GM23338 (cell line): Measurements from ENCODE around the gene CRK. TPM values are rescaled to one million over a fixed set of nuclear protein-coding genes. Genes with fewer than 3 reads are reported as not detected.

Experiments
- ATAC-seq: fragments of 200-7000 bp; cut with Tn5 transposase; 3 replicates; pipeline ENCODE4 v1.9.1; 2020
- DNase-seq: peaks from one replicate; pipeline ENCODE4 v3.0.0-alpha.2; 2015; ENCODE audit warnings: low spot score
- H2AFZ ChIP-seq: fragments of 200-600 bp; sonication (generic); 2 replicates; pipeline ENCODE4 v1.8.0; 2016; ENCODE audit warnings: antibody characterized with exemption, mild to moderate bottlenecking, moderate library complexity
- H3F3A ChIP-seq: fragments of 200-600 bp; sonication (generic); replicated peaks from 2 replicates; pipeline ENCODE4 v1.8.0; 2017; ENCODE audit warnings: antibody characterized with exemption, mixed run types, low read depth
- H3K27ac ChIP-seq: fragments of 200-600 bp; sonication (generic); 2 replicates; pipeline ENCODE4 v1.6.1; 2016; ENCODE audit warnings: low read depth
- H3K27me3 ChIP-seq: fragments of 200-600 bp; sonication (generic); 2 replicates; pipeline ENCODE4 v1.8.0; 2016; ENCODE audit warnings: mild to moderate bottlenecking, mixed run types, moderate library complexity; ENCODE audit not compliant: insufficient read depth
- H3K36me3 ChIP-seq: fragments of 200-600 bp; sonication (generic); 2 replicates; pipeline ENCODE4 v1.8.0; 2016; ENCODE audit warnings: mild to moderate bottlenecking; ENCODE audit not compliant: insufficient read depth
- H3K4me1 ChIP-seq: fragments of 200-600 bp; sonication (generic); 2 replicates; pipeline ENCODE4 v1.8.0; 2016; ENCODE audit warnings: mild to moderate bottlenecking, moderate library complexity; ENCODE audit not compliant: insufficient read depth
- H3K4me2 ChIP-seq: fragments of 200-600 bp; sonication (generic); 2 replicates; pipeline ENCODE4 v1.7.1; 2017; ENCODE audit warnings: mixed run types
- H3K4me3 ChIP-seq: fragments of 200-600 bp; sonication (generic); 2 replicates; pipeline ENCODE4 v1.6.1; 2016; ENCODE audit warnings: mixed run types
- H3K79me2 ChIP-seq: fragments of 200-600 bp; sonication (generic); replicated peaks from 2 replicates; pipeline ENCODE4 v1.8.0; 2017; ENCODE audit warnings: mild to moderate bottlenecking; ENCODE audit not compliant: insufficient read depth
- H3K9me2 ChIP-seq: fragments of 200-600 bp; sonication (generic); 2 replicates; pipeline ENCODE4 v1.8.0; 2017; ENCODE audit not compliant: insufficient read depth
- H4K20me1 ChIP-seq: fragments of 200-600 bp; sonication (generic); replicated peaks from 2 replicates; pipeline ENCODE4 v1.8.0; 2017; ENCODE audit warnings: mild to moderate bottlenecking; ENCODE audit not compliant: insufficient read depth
- H3K27ac Mint-ChIP-seq: 2 replicates; pipeline ENCODE4 v1.8.0; 2020; ENCODE audit warnings: inconsistent platforms, mild to moderate bottlenecking, moderate library complexity, mixed read lengths
- H3K27me3 Mint-ChIP-seq: 3 replicates; pipeline ENCODE4 v1.8.0; 2022; ENCODE audit warnings: low read depth, mild to moderate bottlenecking, moderate library complexity, mixed read lengths, inconsistent platforms; ENCODE audit not compliant: insufficient read depth, poor library complexity
- H3K36me3 Mint-ChIP-seq: 3 replicates; pipeline ENCODE4 v1.8.0; 2021; ENCODE audit warnings: low read depth, mild to moderate bottlenecking, inconsistent platforms, moderate library complexity, mixed read lengths
- H3K4me1 Mint-ChIP-seq: 3 replicates; pipeline ENCODE4 v1.8.0; 2020; ENCODE audit warnings: mild to moderate bottlenecking, inconsistent platforms, mixed read lengths
- H3K4me3 Mint-ChIP-seq: 3 replicates; pipeline ENCODE4 v1.8.0; 2021; ENCODE audit warnings: moderate library complexity, mild to moderate bottlenecking, inconsistent platforms, mixed read lengths
- H3K9me3 Mint-ChIP-seq: 3 replicates; pipeline ENCODE4 v1.8.0; 2020; ENCODE audit warnings: moderate library complexity, mild to moderate bottlenecking, inconsistent platforms, mixed read lengths
- CTCF ChIP-seq, 2 experiments: fragments of 200-600 bp in 1 of 2; sonication (generic) in 1 of 2; conservative IDR thresholded peaks; 2 replicates each; pipeline versions ENCODE4 v1.5.1 to v1.6.1; 2016 to 2017; ENCODE audit warnings: antibody characterized with exemption in 2 of 2, low read depth in 2 of 2, mild to moderate bottlenecking in 2 of 2, moderate library complexity in 1 of 2
- EZH2 ChIP-seq: fragments of 200-600 bp; sonication (generic); IDR thresholded peaks from one replicate; pipeline ENCODE4 v1.8.0; 2017; ENCODE audit warnings: antibody characterized with exemption, mild to moderate bottlenecking, low read depth; ENCODE audit not compliant: unreplicated experiment
- JUNB ChIP-seq: IDR thresholded peaks from one replicate; pipeline ENCODE4 v1.6.1; 2016; ENCODE audit warnings: antibody characterized with exemption; ENCODE audit not compliant: unreplicated experiment
- NANOG ChIP-seq: IDR thresholded peaks from 2 replicates; pipeline ENCODE4 v1.6.1; 2016; ENCODE audit warnings: antibody characterized with exemption, borderline replicate concordance
- POLR2AphosphoS5 ChIP-seq: IDR thresholded peaks from 2 replicates; pipeline ENCODE4 v1.6.1; 2016; ENCODE audit warnings: antibody characterized with exemption, low read depth
- REST ChIP-seq: IDR thresholded peaks from one replicate; pipeline ENCODE4 v1.6.1; 2018; ENCODE audit warnings: antibody characterized with exemption; ENCODE audit not compliant: unreplicated experiment
- ZNF114 ChIP-seq: fragments of 250-450 bp; sonication (Bioruptor Pico); IDR thresholded peaks from 2 replicates; pipeline ENCODE4 v1.5.0; 2020; ENCODE audit warnings: mild to moderate bottlenecking, moderate library complexity
- ZNF331 ChIP-seq: fragments of 250-450 bp; sonication (Bioruptor Pico); IDR thresholded peaks from 2 replicates; pipeline ENCODE4 v1.5.0; 2020; ENCODE audit warnings: low read depth, mild to moderate bottlenecking, moderate library complexity
- ZNF462 ChIP-seq: fragments of 250-450 bp; sonication (Bioruptor Pico); IDR thresholded peaks from 2 replicates; pipeline ENCODE4 v1.5.0; 2020; ENCODE audit warnings: mild to moderate bottlenecking, moderate library complexity
- polyA plus RNA-seq: library from polyadenylated mRNA; unstranded; fragments of >200 nt; fragmentation: Nextera tagmentation; extraction: Ambion mirVana; gene quantifications from 2 replicates; pipeline ENCODE4 v1.2.1, GENCODE V29; 2016
- total RNA-seq: library from RNA; depleted of rRNA; stranded (reverse); fragments of >200 nt; shearing (Covaris generic); gene quantifications from 2 replicates; pipeline ENCODE4 v1.2.3, GENCODE V29; 2014

The CRK gene
- total and polyA plus RNA-seq, 2 experiments from 2014 or later = 32.6 to 59.8 TPM

- H3K9me2 ChIP-seq = no peaks in the 10 kb centered on the region
- Mint-ChIP-seq H3K27me3 (peaks cover 12% of the 10 kb centered on the region), H3K4me3 (no peak overlapping the region), H3K36me3 (no peaks in the 10 kb centered on the region), H3K4me1 (peaks cover 16% of the 10 kb centered on the region), H3K27ac (no peak overlapping the region), H3K9me3 (no peaks in the 10 kb centered on the region; the same call in 2 of the 3 replicates)
- no peak overlapping the region for H3K4me3 ChIP-seq
- H3K36me3 ChIP-seq = no peaks in the 10 kb centered on the region
- H3K4me1 ChIP-seq = peaks cover under 1% of the 10 kb centered on the region; the same call in 1 of the 2 replicates
- H4K20me1 ChIP-seq = no peaks in the 10 kb centered on the region
- no peak overlapping the region for H2AFZ ChIP-seq
- H3K4me2 ChIP-seq = no peak overlapping the region
- H3K79me2 ChIP-seq = no peaks in the 10 kb centered on the region
- no peak for ATAC-seq
- TF ChIP-seq ZNF331 (CRISPR knock-in tag) (no peak), POLR2AphosphoS5 (no peak), EZH2 (no peak), CTCF (conservative IDR thresholded peaks at IDR 0.05; ENCODE audit: low read depth in 2 of 2) (no peak), ZNF462 (CRISPR knock-in tag) (no peak), REST (no peak), NANOG (no peak), JUNB (no peak), ZNF114 (CRISPR knock-in tag) (no peak)
- H3K27me3 ChIP-seq = peaks cover 8% of the 10 kb centered on the region
- H3F3A ChIP-seq = 0 out of 2 replicates have a peak, but pooled peaks cover 12% of the 10 kb centered on the region
- DNase-seq = no peak
- no peak overlapping the region for H3K27ac ChIP-seq
These were observed 39.4 kb upstream of the CRK start for GRCh38 chr17:1495265-1495989.
